ENCODE results near the gene GNG2. TPM values are rescaled to one million over a fixed set of nuclear protein-coding genes. Genes with fewer than 3 reads are reported as not detected.

Gene GNG2
- total and polyA plus RNA-seq, 2 of the 8 experiments (the other 6 are each of a cell fraction or from before 2014, with no cell fraction given): 8.2 to 17.9 TPM

DNA sequence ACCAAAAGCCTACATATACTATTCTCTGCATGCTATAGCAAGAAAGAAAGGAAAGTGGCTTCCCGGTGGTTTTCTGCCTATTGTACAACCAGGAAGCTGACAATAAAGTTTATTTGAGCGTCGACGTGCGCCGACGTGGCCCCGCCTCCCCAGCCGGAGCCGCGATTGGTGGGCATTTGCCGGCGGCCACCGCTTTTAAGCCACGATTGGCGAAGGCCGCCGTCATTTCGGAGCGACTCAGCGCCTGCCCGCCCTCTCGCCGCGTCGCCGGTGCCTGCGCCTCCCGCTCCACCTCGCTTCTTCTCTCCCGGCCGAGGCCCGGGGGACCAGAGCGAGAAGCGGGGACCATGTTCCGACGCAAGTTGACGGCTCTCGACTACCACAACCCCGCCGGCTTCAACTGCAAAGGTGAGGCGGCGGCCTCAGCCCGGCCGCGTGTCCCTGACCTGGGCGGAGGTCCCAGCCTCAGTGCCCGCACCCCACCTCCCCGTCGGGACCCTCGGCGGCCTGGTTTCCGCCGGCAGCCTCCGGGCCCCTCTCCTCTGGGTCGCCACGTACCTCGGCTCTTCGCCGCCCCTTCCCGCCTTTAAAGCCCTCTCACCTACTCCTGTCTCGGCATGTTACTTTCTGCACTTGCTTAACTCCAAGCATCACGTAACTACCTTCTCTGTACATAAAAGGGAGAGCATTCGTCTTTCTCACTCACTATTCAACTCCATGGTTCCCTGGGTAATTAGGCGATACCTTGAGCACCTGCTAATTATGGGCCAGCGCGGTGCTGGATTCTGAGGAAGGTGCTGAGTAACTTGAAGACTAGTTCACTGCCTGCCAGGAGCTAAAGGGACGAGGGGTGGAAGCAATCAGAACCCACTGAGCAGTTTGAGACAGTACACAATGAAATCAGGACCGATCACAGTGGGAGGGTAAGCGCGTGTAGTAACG, 129.2 kb downstream of the GNG2 start, which contains the start of gene RTRAF (continued):
- TF ChIP-seq, protein P1, sequence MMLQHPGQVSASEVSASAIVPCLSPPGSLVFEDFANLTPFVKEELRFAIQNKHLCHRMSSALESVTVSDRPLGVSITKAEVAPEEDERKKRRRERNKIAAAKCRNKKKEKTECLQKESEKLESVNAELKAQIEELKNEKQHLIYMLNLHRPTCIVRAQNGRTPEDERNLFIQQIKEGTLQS (IDR thresholded peaks at IDR 0.05; ENCODE audit: insufficient read depth, low read depth, low read length): 0 out of 2 replicates have a peak, but pooled peaks have one; percentile 52
- TF ChIP-seq EZH2 (IDR thresholded peaks at IDR 0.05; ENCODE audit: low read depth, low read length, severe bottlenecking) (no peak), ASH2L (IDR thresholded peaks at IDR 0.05; ENCODE audit: low read length) (peak; percentile 82), CHD1 (IDR thresholded peaks at IDR 0.05; ENCODE audit: low read depth, low read length) (no peak; the same call in 1 of the 2 replicates), SP2 (IDR thresholded peaks at IDR 0.05; ENCODE audit: low read length) (peak; percentile 39), PHF8 (conservative IDR thresholded peaks at IDR 0.05; ENCODE audit: low read depth, low read length) (peak; percentile 96), BRCA1 (IDR thresholded peaks at IDR 0.05; ENCODE audit: low read depth, low read length) (no peak), SP1 (IDR thresholded peaks at IDR 0.05; ENCODE audit: low read depth, low read length) (peak; percentile 93), BCL11A (IDR thresholded peaks at IDR 0.05; ENCODE audit: low read depth in 2 of 2, low read length in 2 of 2) (no peak), SRF (IDR thresholded peaks at IDR 0.05; ENCODE audit: low read depth, low read length) (peak; percentile 47; the same call in 1 of the 2 replicates), BACH1 (IDR thresholded peaks at IDR 0.05; ENCODE audit: low read length) (no peak), CHD2 (IDR thresholded peaks at IDR 0.05; ENCODE audit: low read length) (peak; percentile 73), ZNF274 (IDR thresholded peaks at IDR 0.05; ENCODE audit: borderline replicate concordance, extremely low read depth, low read length) (no peak), GABPA (IDR thresholded peaks at IDR 0.05; ENCODE audit: borderline replicate concordance, insufficient read depth, low read length) (no peak), TBP (IDR thresholded peaks at IDR 0.05; ENCODE audit: low read depth, low read length) (peak; percentile 84), HDAC2 (IDR thresholded peaks at IDR 0.05; ENCODE audit: borderline replicate concordance in 1 of 2, low read depth in 2 of 2, low read length in 2 of 2) (0 out of 4 replicates have a peak, but pooled peaks of 1 of the 2 experiments have one; percentile 78)
